GM18517 (cell line): ENCODE data around the gene ZBTB21.
"Not testable (repeated sequence)": the region's sequence is repeated elsewhere in the genome, so short reads cannot be mapped to it uniquely, and the experiment has no call there.

Experiments used
- ATAC-seq: cut with Tn5 transposase; IDR thresholded peaks from one replicate; pipeline ENCODE4 v1.9.1; 2021; ENCODE audit warnings: mild to moderate bottlenecking, moderate library complexity; ENCODE audit not compliant: unreplicated experiment

ZBTB21 gene

GRCh38 chr21:41971891-41972290, 38.3 kb downstream of the ZBTB21 start:
- no peak for ATAC-seq

GRCh38 chr21:41970751-41971653, 39.2 kb downstream of the ZBTB21 start:
- no peak for ATAC-seq

- no peak for ATAC-seq
Measured at GRCh38 chr21:41970106-41970391, 40.1 kb downstream of the ZBTB21 start.

GRCh38 chr21:41967708-41968107, 42.5 kb downstream of the ZBTB21 start:
- ATAC-seq: no peak

- ATAC-seq: no peak
Measured at GRCh38 chr21:41966872-41967621, 43.1 kb downstream of the ZBTB21 start.

GRCh38 chr21:41966041-41966833, 43.9 kb downstream of the ZBTB21 start:
- no peak for ATAC-seq

- ATAC-seq: no peak
Measured at GRCh38 chr21:41965461-41966013, 44.6 kb downstream of the ZBTB21 start.

- no peak for ATAC-seq
Measured at GRCh38 chr21:41965045-41965444, 45.1 kb downstream of the ZBTB21 start.

GRCh38 chr21:41964171-41964570, 46.0 kb downstream of the ZBTB21 start:
- no peak for ATAC-seq

GRCh38 chr21:41962425-41962966, 47.7 kb downstream of the ZBTB21 start:
- ATAC-seq: no peak

GRCh38 chr21:41961753-41962152, 48.4 kb downstream of the ZBTB21 start:
- ATAC-seq: no peak

- ATAC-seq: no peak
Measured at GRCh38 chr21:41961282-41961701, 48.9 kb downstream of the ZBTB21 start.

GRCh38 chr21:41960386-41960785, 49.8 kb downstream of the ZBTB21 start:
- no peak for ATAC-seq

GRCh38 chr21:41959697-41960096, 50.5 kb downstream of the ZBTB21 start:
- not testable (repeated sequence) for ATAC-seq

- no peak for ATAC-seq
Measured at GRCh38 chr21:41958886-41959563, 51.1 kb downstream of the ZBTB21 start.

GRCh38 chr21:41957991-41958766, 52.0 kb downstream of the ZBTB21 start:
- ATAC-seq: no peak

GRCh38 chr21:41956926-41957729, 53.0 kb downstream of the ZBTB21 start:
- no peak for ATAC-seq

GRCh38 chr21:41955516-41955915, 54.6 kb downstream of the ZBTB21 start:
- ATAC-seq: no peak
